HG03378 (cell line): ENCODE measurements around the gene CELF2.

ENCODE experiments used
- ATAC-seq: cut with Tn5 transposase; IDR thresholded peaks from one replicate; pipeline ENCODE4 v1.9.1; 2021; ENCODE audit warnings: mild to moderate bottlenecking, moderate library complexity; ENCODE audit not compliant: unreplicated experiment

The CELF2 gene

DNA sequence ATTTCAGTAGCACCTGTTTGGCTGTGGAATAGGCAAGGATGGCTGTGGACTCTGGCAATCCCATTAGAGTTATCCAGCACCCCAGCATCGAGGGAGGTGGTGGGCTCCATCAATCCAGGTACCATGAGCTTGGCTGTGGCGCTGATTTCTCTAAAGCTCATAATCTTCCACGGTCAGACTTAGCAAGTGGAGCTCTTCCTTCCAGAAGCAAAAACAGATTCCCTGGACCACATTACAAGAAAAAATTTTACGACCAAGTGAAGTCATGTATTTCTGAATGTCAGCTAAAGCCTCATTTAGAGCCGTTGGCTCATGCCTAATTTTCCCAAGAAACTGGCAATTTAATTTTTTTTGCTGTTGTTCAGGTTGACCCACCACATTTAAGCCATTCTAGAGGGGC lies 135.1 kb downstream of the CELF2 start:
- ATAC-seq, result no peak

DNA sequence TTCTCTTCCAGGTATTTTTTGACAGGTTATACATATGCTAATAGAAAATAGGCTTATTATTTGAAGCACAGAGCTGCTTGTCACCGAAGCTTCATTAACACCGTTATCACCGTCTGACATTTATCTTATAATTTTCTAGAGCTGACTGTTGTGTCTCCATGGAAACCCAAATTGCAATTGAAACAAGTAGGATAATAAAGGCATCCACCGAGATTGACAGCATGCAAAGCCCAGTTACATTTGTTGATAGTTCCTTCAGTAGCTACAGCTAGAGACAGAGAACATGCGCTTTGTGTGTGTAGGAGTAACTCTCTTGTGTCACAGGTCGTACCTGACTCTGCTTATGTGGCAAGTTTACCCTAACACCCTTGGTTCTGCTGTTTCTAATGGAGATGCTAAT lies 135.6 kb downstream of the CELF2 start:
- ATAC-seq, result no peak

DNA sequence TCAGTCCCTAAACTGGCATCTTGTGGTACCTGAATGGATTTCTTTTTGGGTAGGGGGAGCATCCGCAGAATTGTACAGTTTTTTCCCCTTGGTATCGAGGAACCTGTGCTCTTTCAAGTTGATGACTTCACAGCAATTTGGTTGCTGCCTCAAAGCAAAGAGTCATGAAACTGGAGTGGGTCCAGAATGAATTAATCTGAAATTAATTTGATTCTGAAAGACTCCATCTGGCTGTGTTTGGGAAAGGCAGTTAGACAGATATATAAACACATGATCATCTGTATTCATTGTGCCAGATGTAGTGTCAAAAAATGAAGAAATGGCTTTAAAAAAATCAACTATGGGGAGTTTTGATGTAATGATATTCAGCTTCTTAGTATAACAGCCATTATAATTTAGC lies 136.1 kb downstream of the CELF2 start:
- ATAC-seq, result no peak

DNA sequence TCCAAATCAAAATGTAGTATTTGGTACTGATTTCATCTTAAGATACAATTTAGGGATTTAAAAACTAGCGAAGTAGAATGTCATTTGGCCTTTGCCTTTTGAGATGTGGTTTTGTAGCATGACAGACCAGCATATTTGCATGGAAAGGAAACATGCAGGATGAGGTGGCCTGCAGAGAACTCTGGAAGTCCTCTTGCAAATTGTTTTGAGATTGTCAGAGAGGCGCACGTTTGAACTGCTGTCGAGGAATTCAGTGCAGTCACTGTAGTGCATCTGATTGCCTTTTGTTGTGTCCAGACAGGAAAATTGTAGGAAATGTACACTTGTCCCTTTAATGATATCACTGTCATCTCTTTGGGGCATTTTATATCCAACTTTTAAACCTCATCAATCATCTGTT lies 136.7 kb downstream of the CELF2 start:
- no peak for ATAC-seq

DNA sequence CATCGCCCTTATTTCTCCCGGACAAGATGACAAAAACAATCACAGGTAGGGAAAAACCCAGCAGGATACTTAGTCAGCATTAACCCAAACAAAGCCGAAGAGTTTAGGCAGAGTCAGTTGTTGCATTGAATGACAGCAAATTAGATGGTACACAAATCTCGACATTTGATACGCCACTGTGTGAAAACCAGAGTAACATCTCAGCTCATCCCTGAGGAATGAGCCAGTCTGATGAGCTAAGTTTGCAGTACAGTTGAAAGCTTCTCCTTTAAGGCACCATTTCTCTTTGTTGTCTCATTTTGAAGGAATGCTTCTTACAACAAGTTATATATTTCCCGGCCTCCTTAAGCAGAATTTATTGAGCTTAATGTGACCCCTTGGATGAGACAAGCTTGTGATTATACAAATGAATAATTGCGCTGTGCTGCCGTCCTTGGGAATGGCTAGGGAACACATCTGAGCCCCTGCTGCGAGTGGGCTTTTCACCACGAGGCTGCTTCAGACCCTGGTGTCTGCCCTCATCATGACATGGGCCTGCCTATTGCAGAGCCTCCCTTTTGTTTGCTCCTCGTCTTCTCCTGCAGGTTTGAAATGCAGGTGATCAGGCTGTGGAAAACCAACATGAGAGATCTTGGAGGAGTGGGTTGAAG lies 137.3 kb downstream of the CELF2 start:
- no peak for ATAC-seq

DNA sequence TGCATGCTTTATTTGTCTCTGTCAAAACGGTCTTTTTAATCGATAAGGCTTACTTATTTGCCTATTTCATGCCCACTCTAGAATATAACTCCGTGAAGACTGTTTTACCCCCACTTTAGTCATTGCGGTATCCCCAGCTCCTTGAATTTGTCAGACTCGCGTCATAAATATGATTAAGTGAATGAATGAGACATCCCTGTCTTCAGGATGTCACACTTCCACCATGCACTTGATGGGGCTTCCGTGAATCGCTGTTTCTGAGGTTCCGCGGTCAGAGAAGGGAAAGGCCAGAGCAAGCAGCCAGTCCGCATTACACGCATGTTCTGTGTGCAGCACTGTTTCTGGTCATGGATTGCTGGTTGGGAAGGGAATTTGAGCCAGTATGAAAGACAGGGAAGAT lies 138.8 kb downstream of the CELF2 start:
- no peak for ATAC-seq

DNA sequence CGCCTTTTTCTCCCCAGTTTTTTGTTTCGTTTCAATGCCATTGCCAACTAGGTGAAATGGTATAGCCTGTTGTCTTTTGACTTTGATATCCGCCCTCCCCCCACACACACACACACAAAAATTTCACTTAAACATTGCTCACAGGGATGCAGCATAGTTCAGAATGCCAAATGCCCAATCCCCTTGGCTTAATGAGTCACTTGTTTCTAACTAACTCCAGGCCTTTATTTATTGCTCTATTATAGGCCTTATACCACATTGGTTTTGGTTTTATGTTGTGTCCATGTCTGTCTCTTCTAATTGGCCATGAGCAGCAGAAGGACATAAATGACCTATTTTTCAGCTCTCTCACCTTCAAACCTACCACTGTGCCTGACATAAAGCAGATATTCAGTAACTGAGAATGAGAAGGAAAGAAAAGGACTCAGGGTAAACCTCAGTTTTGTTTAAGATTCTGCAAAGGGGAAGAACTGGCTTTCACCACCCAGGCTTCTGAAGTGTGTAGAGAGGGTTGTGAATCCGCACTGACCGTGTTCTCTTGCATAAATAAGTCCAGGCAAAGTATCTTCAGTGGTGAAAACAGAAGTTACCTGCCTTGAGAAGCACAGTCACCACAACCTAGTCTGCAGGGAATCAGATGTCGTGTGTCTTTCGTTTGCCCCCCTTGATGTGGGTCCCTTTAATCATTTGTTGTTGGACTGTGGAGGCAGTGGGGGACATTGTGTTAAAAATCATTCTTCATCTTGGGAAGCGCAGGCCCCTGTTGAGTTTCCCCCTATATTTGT lies 139.8 kb downstream of the CELF2 start:
- no peak for ATAC-seq

DNA sequence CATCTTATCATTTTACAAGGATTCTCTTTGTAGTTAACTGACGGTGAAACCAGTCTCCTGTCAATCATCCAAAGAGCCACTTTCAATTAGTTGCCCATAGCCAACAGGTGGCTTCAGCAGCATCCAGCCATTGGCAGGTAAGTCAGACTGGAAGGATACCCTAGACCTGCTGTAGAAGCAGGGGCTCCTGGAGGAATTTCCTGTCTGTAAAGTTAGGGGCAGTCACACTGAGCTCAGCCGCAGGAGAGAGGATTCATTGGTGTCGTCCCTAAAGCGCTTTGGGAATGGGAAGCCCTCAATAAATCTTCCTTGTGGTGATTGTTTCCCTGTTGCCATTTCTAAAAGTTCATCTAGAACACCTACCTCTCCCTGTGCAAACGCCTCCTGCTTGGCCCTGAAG lies 140.4 kb downstream of the CELF2 start:
- no peak for ATAC-seq

DNA sequence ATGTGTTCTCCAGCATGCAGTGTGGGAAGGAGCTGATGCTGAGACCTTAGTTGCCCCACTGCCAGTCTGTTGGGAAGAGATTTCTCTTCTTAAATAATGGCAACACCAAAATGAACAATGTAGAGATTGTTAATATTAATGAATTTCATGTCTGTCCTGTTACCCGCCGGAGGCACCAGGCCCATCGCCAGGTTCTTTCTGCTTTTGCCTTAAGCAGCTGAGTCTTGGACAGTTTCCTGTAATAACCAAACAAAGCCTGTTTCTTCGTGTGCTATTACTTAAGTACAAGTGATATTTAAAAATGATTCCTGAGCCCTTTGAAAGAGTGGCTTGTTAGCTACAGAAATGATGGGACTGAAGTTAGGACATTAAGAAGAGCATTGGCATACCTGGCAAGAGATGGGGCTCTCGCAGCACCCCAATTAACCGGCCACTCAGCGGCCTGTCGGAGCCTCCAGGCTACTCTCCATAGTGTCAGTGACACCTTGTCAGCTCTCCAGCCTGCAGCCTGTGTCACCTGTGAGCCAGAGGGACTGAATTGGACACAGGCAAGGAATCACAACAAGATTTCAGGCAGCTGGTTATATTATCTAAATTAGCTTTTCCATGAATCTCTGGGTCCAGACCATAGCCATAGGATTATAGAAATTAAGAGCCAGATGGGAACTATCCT lies 142.0 kb downstream of the CELF2 start:
- ATAC-seq, result no peak

DNA sequence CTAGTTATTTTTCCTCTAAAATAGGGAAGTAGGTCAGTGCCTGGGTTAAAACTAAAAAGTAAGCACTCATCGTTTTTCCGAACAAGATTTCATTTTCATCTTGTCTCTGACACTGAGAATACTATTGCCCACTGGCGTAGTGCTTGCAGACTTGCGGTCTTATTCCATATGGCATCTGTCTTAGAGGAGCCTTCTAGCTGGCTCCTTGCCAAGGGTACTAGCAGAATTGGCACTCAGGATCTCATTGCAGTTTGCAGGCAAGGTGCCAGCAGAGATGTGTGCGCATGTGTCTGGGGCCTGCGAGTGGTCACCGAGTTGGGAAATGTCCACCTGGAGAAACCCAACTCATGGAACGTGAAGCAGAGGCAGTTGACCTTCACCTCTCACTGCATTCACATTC lies 143.4 kb downstream of the CELF2 start:
- no peak for ATAC-seq

DNA sequence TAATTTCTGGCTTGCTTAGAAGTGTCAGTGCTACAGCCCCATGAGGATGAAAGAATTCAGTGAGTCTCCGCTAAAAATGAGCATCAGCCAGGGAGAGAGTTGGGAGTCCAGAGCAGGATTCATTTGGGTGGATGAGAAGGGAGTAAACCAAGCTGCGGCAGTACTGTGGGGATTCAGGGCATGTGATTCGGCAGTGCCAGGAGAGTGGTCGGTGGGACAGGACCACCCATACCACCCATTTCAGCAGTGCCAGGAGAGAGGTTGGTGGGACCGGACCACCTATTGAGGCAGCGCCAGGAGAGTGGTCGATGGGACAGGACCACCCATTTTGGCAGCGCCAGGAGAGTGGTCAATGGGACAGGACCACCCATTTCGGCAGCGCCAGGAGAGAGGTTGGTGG lies 144.2 kb downstream of the CELF2 start:
- no peak for ATAC-seq

DNA sequence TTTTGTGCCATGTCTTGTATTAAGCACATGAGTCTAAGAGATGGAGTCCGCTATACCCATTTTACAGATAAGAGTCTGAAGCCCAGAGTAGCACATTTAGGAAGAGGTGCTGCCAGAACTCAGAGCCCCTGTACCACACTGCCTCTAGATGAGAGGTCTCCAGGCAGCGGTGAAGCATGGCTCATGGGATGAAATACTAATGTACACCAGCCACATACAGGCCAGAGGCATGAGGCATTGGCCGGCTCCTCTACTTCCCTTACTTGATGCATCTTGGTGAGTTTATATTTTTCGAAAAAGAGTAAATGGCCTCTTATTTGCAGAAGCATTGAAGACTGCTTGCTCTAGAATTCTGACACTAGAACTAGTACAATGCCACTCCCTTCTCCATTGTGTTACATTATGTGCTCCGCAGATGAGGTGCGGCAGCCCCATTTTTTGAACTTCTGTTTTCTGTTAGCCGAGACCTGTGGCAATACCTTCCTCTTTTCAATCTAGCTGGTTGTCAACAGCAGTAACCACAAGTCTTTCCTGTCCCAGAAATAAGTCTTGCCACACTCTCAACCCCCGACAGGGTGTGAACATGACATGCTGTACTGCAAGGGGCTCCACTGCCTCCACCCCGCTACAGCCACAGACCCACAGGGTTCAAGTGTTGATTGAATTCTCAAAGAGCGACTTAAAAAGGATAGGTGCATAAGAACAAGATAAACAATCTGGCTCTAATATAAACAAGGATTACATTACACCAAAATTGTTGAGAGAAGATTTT lies 145.3 kb downstream of the CELF2 start:
- peak; percentile 75 for ATAC-seq

DNA sequence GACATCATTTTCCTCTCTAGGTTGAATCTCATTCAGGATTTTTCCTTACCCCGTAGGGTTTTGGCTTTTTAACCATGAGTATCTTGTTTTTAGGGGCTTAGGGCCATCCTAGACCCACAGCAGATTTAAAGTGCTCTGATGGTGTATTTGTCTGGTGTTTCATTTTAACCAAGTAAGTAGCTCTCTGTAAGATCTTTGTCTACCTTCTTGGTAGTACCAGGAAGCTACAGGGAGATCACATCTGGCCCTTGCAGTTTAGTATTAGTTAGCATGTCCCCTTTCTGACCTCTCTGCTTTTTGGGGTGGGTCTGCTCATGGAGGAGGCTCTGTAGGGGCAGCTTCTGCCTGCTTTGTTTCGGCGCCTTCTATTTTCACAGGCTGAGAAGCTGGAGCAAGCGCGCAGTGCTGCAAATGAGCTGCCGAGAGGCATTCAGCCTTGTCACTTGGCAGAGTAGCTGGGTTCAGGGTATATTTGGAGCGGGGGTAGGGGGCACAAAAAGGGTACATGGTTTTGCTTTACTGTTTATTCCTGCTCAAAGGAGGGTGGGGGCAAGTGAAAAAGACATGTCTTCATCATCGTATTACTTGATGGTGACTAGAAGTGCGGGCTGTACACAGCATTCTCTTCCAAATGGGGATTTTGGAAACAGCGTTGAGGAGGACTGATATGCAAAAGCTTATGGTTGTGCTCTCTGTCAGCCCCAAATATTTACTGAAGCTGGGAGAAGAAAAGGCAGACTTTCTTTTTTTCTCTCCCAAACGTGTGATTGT lies 146.3 kb downstream of the CELF2 start:
- no peak for ATAC-seq

DNA sequence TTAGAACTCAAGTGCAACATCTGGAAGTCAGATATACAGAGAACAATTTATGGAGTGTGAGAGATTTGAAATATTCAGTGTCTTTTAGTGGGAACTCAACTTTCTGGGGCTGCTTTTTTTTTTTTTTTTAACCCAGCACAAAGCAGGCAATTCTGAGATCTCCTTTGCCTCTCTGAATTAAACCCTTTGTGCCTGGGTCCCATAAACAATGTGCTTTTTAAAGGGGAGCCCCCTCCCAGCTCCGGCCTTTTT lies 146.8 kb downstream of the CELF2 start:
- ATAC-seq, result no peak

DNA sequence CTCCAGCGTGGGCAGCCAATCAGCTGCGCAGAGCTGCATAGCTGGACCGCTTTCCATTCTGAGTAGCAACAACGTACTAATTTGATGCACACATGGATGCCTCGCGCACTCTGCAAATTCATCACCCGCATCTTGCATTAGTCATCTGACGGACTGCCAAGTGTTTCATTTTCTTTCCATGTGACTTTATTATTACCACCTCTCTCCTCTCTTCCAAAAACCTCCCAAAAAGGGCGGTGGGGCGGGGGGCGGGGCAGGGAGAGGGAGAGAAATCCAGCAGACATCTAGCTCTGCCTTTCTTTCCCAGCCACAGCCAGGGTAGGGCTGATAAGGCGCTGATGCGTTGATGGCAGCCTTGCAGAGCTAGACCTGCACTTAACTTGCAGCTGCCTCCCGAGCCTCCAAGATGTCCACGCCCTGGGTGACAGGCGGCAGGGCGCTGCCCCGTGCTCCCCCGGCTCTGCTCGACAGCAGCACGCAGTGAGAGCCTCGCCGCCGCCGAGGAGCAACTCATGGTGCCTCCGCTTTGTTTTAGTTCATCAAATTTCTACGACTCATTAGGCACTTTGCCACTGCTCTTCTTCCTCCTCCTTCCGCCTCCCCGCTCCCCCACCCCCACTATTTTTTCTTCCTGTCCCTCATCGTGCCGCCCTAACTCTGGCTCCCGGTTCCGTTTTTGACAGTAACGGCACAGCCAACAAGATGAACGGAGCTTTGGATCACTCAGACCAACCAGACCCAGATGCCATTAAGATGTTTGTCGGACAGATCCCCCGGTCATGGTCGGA lies 147.3 kb downstream of the CELF2 start:
- ATAC-seq, result peak; percentile 22

DNA sequence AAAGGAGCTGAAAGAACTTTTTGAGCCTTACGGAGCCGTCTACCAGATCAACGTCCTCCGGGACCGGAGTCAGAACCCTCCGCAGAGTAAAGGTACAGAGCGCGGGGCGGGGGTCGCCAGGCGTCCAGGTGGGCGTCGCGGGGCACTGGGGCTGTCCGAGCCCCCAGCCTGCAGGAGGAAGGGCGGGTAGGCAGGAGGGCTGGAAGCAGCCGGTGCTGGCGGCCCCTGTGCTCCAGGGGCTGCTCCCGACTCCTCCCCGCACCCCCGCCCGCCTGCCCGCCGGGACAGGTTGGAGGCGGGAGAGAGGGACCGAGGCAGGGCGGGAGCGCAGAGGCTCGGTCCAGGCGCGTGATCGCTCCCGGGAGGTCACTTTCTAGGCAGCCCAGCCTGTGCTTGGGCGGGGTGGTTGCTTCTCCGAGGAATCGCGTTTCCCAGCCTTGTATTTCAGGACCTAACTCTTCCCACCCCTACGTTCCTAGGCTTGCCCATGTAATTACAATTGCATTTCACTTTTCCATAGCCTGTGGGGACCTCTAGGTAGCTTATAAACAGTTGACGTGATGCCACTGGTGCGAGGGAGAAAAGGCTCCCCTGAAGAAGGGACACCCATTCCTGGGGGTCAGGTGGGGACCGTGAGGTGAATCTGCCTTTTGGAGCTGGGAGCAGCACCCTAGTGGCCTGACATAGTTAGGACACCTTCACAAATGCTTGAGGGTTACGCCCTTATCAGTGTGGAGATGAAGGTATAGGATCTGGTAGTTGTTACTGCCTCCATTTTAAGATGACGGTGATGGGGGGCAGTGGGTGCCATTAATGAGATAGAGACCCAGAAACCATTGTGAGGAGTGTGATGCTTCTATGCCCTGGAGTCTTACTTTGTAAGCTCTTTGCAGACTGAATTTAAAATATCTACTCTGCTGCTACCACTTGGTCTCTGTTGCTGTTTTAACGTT lies 148.2 kb downstream of the CELF2 start:
- peak; percentile 58 for ATAC-seq

DNA sequence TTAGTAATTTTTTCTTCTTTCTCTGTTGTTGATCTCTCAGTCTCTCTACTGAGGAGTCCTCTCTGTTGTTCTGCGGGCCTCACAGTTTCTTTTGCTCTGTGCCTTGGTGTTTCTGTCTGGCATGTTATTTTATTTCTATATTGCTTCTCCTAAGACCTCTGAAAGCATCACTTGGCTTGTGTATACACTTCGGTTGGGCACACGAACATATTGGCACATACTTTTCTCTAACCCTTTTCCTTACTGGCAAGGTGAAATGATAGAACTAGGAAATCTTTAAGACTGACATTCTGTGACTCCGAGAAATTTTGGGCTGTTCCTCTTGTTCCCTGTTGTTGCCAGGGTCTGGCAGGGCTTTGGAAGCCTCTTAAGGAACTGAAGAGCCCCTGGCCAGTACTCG lies 148.9 kb downstream of the CELF2 start:
- ATAC-seq, result no peak

DNA sequence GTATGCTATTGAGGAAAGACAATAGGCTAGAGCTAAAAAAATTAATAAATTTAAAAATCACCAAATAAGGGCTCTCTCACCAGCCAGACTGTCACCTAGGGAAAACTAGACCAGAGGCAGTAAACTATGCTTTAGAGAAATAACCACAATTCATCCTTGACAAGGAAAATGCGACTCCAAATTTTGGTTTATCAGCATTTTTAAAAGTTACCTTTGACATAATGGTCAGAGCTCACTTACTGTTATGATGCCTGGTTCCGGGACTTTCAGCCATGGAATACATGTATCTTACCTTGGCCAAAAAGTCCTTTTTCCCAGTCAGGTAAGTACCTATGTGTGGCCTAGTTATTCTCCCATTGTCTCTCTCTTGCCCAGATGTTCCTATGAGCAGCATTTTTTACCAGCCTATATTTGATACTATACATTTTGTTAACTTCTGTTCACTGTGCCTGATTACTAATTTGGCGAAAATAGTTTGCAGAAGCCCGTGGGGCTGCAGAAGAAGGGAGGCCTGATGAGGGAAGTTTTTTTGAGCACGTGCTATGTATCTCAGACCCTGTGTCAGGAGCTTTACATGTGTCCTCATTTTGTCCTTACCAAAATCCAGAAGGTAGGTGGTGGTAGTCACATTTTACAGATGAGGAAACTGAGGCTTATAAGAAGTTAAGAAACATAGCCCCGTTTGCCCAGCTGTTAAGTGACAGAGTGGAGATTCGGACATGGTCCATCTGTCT lies 149.7 kb downstream of the CELF2 start:
- no peak for ATAC-seq
